ENCODE data around the gene ING1.

GRCh38 chr13:110702591-110703526 is 10.6 kb upstream of the ING1 start:
- TF ChIP-seq SUZ12 (IDR thresholded peaks at IDR 0.05; ENCODE audit: extremely low read depth, insufficient read depth, insufficient read length) (no peak), YY1 (IDR thresholded peaks at IDR 0.05; ENCODE audit: insufficient read depth, insufficient read length) (no peak), ZNF274 (IDR thresholded peaks at IDR 0.05; ENCODE audit: low read depth, low read length) (no peak)

Measured in NT2/D1 (cell line).